GM04504 (cell line): ENCODE results near the gene DHRS9.
A peak's percentile ranks its signal among the peaks of the same experiment; 100 is the strongest.
"Not testable (repeated sequence)": the region's sequence is repeated elsewhere in the genome, so short reads cannot be mapped to it uniquely, and the experiment has no call there.

Experiments
- DNase-seq: peaks from one replicate; pipeline ENCODE4 v3.0.0-alpha.2; 2012; ENCODE audit warnings: low read depth

DHRS9 gene

GRCh38 chr2:169136428-169136827 is 67.1 kb downstream of the DHRS9 start:
- not testable (repeated sequence) for DNase-seq

GRCh38 chr2:169136885-169137534 is 67.6 kb downstream of the DHRS9 start:
- DNase-seq = no peak

GRCh38 chr2:169137924-169138323 is 68.6 kb downstream of the DHRS9 start:
- DNase-seq = no peak

- DNase-seq = no peak
These were observed 69.8 kb downstream of the DHRS9 start for GRCh38 chr2:169139145-169139544.

GRCh38 chr2:169139993-169140767 is 70.8 kb downstream of the DHRS9 start:
- DNase-seq = no peak

- peak; percentile 25 for DNase-seq
These were observed 72.5 kb downstream of the DHRS9 start for GRCh38 chr2:169141713-169142352.

GRCh38 chr2:169143998-169144397 is 74.6 kb downstream of the DHRS9 start:
- no peak for DNase-seq
